Measurements from ENCODE around the gene SMPD1. TPM values are rescaled to one million over a fixed set of nuclear protein-coding genes. Genes with fewer than 3 reads are reported as not detected.

Gene SMPD1
- total RNA-seq, 1 donor from 2014 or later: 16.0 TPM

DNA sequence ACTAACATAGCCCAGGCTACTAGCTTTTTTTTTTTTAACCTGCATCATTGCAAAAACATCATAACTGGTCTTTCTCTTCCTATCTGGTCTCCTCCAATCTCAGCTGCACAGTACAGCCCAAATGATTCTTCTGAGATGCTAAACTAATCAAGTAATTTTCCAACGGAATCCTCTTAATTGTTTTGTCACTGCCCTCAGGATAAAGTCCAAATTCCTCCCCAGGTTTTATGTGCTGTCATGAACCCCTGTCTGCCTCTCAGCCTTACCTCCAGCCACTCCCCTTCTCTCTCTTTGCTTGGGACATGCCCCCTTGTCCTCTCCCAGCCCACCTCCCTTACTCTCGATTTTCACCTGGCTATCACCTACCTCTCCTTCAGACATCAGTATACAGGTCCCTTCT is 16.1 kb downstream of the SMPD1 start:
- Mint-ChIP-seq H3K36me3 (ENCODE audit: low read depth) (peaks cover 21% of the 10 kb centered on the region), H3K27ac (no peak overlapping the region), H3K4me1 (ENCODE audit: low read depth) (peaks cover 53% of the 10 kb centered on the region), H3K4me3 (ENCODE audit: low read depth) (no peak overlapping the region), H3K9me3 (no peaks in the 10 kb centered on the region), H3K27me3 (ENCODE audit: low read depth) (no peaks in the 10 kb centered on the region)
- no peak for DNase-seq (ENCODE audit: low spot score)
- intact Hi-C loops (cut with micrococcal nuclease): no loop called here

DNA sequence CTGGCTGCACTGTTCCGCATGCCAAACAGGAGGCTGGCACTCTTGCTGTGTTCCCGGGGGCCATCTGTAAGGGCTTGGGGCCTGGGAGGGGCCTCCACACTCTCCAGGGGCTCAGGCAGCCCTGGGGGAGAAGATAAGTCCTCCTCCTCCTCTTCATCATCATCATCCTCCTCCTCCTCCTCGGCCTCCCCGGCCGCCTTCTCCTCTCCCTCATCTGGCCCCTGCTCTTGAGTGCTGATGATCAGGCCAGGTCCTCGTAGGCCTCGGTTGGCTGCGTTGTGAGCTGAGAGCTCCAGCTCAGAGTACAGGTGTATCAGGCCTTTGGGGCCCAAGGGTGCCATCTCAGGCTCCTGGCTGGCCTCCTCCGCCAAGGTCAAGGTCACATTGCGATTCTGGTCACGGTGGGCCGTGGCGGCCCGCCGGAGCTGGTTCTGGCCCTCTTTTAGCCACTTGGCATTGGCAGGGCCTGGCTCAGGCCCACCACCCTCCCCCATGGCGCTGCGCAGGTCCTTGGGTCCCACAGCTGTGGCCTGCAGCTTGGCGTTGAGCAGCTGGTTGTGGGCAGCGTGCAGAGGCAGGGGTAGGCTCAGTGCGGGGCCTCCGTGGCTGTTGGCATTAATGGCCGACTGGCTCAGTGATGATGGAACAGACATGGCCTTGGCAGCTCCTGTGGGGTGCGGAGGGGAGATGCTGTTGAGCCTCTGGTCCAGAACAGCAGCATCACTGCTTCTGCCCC is 20.6 kb downstream of the SMPD1 start:
- Mint-ChIP-seq H3K4me1 (ENCODE audit: low read depth) (peaks cover 23% of the 10 kb centered on the region), H3K27me3 (ENCODE audit: low read depth) (no peaks in the 10 kb centered on the region), H3K27ac (no peak overlapping the region), H3K4me3 (ENCODE audit: low read depth) (no peak overlapping the region), H3K36me3 (ENCODE audit: low read depth) (peaks cover 24% of the 10 kb centered on the region), H3K9me3 (no peaks in the 10 kb centered on the region)
- intact Hi-C loops (cut with micrococcal nuclease): loop anchor here (10.0 kb wide), 2 partner anchors 204 to 274 kb away; partner anchors contain the start of genes MRPL17, TAF10 and TPP1
- no peak for DNase-seq (ENCODE audit: low spot score)

DNA sequence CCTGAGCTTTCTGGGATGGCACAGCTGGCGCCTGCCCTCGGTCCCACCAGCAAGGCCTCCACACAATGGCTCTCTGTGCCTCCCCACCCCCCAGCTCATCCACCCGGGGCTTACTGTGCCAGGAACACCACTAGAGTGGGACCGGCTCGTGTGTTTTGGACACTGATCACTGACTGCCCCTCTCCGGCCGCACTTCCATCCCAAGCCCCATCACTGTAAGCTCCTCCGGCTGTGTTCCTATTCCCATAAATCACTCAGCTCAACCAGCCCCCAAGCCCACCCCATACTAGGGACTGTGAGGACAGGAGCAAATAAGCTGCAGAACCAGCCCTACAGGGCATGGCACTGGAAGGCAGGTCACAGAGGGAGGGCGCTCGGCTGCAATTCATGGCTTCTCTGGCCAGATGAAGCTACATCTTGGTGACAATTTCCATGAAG is 21.3 kb downstream of the SMPD1 start:
- no peak overlapping the region for H3K27ac Mint-ChIP-seq
- H3K27me3 Mint-ChIP-seq (ENCODE audit: low read depth): no peaks in the 10 kb centered on the region
- no peaks in the 10 kb centered on the region for H3K9me3 Mint-ChIP-seq
- no peak for DNase-seq (ENCODE audit: low spot score)
- intact Hi-C loops (cut with micrococcal nuclease): loop anchor here (10.0 kb wide), 2 partner anchors 203 to 273 kb away; partner anchors contain the start of genes MRPL17, TAF10 and TPP1
- H3K4me1 Mint-ChIP-seq (ENCODE audit: low read depth): peaks cover 16% of the 10 kb centered on the region
- H3K36me3 Mint-ChIP-seq (ENCODE audit: low read depth): peaks cover 24% of the 10 kb centered on the region
- H3K4me3 Mint-ChIP-seq (ENCODE audit: low read depth): no peak overlapping the region

DNA sequence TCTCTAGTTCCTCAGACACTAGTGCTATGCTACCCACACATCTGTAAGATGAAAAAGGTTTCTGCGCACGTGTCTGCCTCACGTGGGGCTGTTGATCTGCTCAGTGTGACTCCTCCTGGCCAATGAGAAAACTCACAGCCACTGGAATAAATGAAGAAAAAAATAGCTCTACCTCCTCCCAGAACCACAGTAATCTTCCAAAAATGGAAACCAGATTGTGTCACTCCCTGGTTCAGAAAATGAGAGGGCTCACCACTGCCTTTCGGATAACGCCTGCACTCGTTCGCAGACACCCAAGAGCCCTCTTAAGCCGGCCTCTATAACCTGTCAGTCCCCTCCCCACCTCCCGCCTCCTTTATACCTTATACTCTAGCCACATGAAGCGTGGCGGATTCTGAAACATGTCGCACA is 23.5 kb downstream of the SMPD1 start:
- Mint-ChIP-seq H3K4me3 (ENCODE audit: low read depth) (no peak overlapping the region), H3K27ac (no peak overlapping the region), H3K9me3 (no peaks in the 10 kb centered on the region), H3K36me3 (ENCODE audit: low read depth) (peaks cover 20% of the 10 kb centered on the region), H3K27me3 (ENCODE audit: low read depth) (no peaks in the 10 kb centered on the region), H3K4me1 (ENCODE audit: low read depth) (peaks cover 4% of the 10 kb centered on the region)
- intact Hi-C loops (cut with micrococcal nuclease): loop anchor here (10.0 kb wide), 2 partner anchors 201 to 271 kb away; partner anchors contain the start of genes MRPL17, TAF10 and TPP1
- peak; percentile 41 for DNase-seq (ENCODE audit: low spot score)

DNA sequence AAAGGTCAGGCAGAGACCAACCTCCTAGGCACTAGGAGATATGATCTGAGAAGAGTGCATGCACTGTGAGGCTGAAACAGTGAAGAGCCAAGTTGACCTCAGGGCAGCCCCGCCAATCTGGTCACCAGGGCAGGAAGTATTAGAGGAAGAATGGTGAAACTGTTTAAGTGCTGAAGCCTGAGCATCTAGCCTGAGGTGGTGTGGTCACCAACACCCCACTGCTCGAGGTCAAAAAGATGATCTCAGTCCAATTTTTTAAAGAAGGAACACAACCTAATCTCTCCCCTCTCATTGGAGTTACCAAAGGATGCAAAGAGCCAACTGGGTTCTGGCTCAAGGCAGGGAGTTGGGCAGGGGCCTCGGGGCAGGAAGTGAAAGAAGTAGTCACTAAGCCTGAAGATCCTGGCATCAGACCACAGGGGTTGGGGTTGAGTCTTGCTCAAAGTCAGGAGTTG is 24.6 kb downstream of the SMPD1 start:
- Mint-ChIP-seq H3K4me1 (ENCODE audit: low read depth) (peaks cover 8% of the 10 kb centered on the region), H3K27ac (no peak overlapping the region), H3K9me3 (no peaks in the 10 kb centered on the region), H3K4me3 (ENCODE audit: low read depth) (no peak overlapping the region), H3K36me3 (ENCODE audit: low read depth) (peaks cover 12% of the 10 kb centered on the region), H3K27me3 (ENCODE audit: low read depth) (peaks cover 1% of the 10 kb centered on the region)
- intact Hi-C loops (cut with micrococcal nuclease): loop anchor here (1.0 to 10.0 kb wide), 4 partner anchors 13 to 270 kb away; partner anchors contain the start of genes CAVIN3, MRPL17, TAF10 and TPP1
- DNase-seq (ENCODE audit: low spot score): no peak

DNA sequence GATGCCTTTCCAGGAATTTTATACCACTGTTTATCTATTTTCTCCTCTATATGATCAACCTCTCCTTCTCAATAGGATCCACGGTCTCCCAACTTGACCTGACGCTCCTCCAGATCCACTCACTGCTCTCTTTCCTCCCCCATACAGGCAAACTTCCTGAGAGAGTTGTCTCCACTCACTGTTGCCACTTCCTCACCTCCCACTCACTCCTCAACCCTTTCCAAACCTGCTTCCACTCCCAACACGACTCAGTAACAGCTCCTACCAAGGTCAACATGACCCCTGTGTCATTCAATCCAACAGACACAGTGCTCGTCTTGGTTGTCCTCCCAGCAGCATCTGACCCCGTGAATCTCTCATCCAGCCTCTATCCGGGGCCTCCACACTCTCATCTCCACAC is 25.5 kb downstream of the SMPD1 start:
- peaks cover 7% of the 10 kb centered on the region for H3K36me3 Mint-ChIP-seq (ENCODE audit: low read depth)
- intact Hi-C loops (cut with micrococcal nuclease): loop anchor here (1.0 to 10.0 kb wide), 4 partner anchors 13 to 269 kb away; partner anchors contain the start of genes CAVIN3, MRPL17, TAF10 and TPP1
- no peaks in the 10 kb centered on the region for H3K9me3 Mint-ChIP-seq
- no peak overlapping the region for H3K4me3 Mint-ChIP-seq (ENCODE audit: low read depth)
- no peak overlapping the region for H3K27ac Mint-ChIP-seq
- no peak for DNase-seq (ENCODE audit: low spot score)
- H3K27me3 Mint-ChIP-seq (ENCODE audit: low read depth): peaks cover 5% of the 10 kb centered on the region
- peaks cover 8% of the 10 kb centered on the region for H3K4me1 Mint-ChIP-seq (ENCODE audit: low read depth)

DNA sequence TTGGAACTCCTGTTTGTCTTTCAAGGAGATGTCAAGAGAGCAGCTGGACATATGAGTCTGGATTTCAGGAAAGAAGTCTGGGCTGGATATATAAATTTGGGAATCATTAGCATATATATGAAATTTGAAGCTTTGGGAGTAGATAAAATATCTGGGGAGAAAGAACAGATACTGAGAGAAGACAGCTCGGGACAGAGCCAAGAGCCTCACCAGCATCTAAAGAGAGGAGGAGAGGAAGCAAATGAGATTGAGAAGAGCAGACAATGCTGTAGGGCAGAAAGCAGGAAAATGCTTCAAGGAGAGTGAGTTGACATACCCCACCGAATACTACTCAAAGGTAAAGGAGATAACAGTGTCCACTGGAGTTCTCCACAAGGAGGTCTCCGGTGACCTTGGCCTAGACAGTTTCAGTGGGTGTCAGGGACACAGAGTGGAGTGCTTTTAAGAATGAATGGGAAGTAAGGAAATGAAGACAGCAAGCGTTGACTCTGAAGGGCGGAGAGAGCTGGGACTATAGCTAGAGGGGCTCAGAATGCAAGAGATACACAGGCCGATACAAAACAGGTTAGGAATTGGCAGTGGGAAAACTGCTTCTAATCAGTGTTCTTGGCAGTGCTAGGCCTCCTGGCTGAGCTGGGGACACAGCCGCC is 27.8 kb downstream of the SMPD1 start:
- H3K27me3 Mint-ChIP-seq (ENCODE audit: low read depth): peaks cover 20% of the 10 kb centered on the region

DNA sequence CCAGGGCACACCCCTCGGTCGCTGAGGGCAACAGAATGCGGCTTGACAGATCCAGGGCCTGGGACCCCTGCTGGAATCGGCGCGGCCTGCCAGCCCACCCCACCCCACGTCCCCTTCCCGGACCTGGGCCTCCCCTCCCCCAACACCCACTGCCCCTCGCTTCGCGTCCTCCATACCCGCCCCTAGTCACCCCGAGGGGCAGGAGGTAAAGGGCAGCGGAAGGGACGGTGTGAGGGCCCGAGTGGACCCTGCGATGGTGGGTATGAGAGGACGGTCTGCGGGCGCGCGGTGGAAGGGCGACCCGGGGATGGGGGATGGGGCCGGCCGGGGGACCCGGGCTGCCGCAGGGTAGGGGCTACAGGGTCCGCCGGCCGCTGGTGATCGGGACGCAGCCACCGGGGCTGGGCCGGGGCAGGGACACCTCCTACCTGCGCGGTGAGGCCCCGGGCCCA is 28.3 kb downstream of the SMPD1 start:
- peaks cover 25% of the 10 kb centered on the region for H3K27me3 Mint-ChIP-seq (ENCODE audit: low read depth)
- intact Hi-C loops (cut with micrococcal nuclease): loop anchor here (1.0 to 10.0 kb wide), 5 partner anchors 16 to 266 kb away; partner anchors contain the start of genes CAVIN3, MRPL17, SMPD1 and TAF10
- H3K9me3 Mint-ChIP-seq: no peaks in the 10 kb centered on the region
- no peak overlapping the region for H3K4me3 Mint-ChIP-seq (ENCODE audit: low read depth)
- no peak overlapping the region for H3K27ac Mint-ChIP-seq
- H3K4me1 Mint-ChIP-seq (ENCODE audit: low read depth): peaks cover 4% of the 10 kb centered on the region
- DNase-seq (ENCODE audit: low spot score): no peak
- no peaks in the 10 kb centered on the region for H3K36me3 Mint-ChIP-seq (ENCODE audit: low read depth)

More for the DNA sequence above, 27.8 kb downstream of the SMPD1 start:
- no peak for DNase-seq (ENCODE audit: low spot score)
- no peak overlapping the region for H3K27ac Mint-ChIP-seq
- peaks cover 2% of the 10 kb centered on the region for H3K36me3 Mint-ChIP-seq (ENCODE audit: low read depth)
- no peak overlapping the region for H3K4me3 Mint-ChIP-seq (ENCODE audit: low read depth)
- intact Hi-C loops (cut with micrococcal nuclease): loop anchor here (5.0 to 10.0 kb wide), 3 partner anchors 96 to 267 kb away; partner anchors contain the start of genes CAVIN3, MRPL17, TAF10 and TPP1
- H3K9me3 Mint-ChIP-seq: no peaks in the 10 kb centered on the region
- H3K4me1 Mint-ChIP-seq (ENCODE audit: low read depth): peaks cover 7% of the 10 kb centered on the region

DNA sequence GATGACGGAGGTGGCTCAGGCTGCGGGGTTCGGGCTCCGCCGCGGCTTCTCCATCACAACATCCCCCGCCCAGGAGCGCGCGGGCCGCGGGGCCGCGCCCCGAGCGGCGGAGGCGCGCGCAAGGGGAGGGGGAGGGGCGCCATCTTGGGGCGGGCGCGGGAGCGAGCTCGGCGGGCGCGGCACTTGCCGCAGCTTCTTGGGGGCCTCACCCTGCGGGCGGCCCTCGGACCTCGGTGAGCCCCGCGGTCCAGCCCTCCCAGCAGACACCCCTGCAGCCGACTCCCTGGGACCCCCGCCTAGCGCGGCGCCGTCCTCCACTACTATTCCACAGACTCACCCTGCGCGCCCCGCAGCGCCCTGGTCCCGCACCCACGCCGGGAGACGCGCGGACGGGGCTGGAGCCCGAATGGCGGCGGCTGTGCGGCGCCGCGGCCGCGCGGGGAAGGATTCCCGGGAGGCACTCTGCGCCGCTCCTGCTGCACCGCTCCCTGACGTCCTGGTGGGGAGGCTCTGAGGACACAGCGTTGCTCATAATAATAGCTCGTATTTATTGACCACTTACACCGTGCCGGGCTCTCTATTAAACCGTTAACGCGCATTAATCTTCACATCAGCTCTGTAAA is 28.8 kb downstream of the SMPD1 start, which contains the start of gene APBB1:
Gene APBB1 (minus strand): TSS at position 86 of the 623 bp plus-strand sequence. CDS start 7,747 bp downstream, outside the sequence.
- peaks cover 31% of the 10 kb centered on the region for H3K27me3 Mint-ChIP-seq (ENCODE audit: low read depth)
- H3K9me3 Mint-ChIP-seq: no peaks in the 10 kb centered on the region
- no peaks in the 10 kb centered on the region for H3K36me3 Mint-ChIP-seq (ENCODE audit: low read depth)
- peaks cover 4% of the 10 kb centered on the region for H3K4me1 Mint-ChIP-seq (ENCODE audit: low read depth)
- H3K4me3 Mint-ChIP-seq (ENCODE audit: low read depth): peak within 1 kb of the TSS; percentile 72
- H3K27ac Mint-ChIP-seq: peak within 1 kb of the TSS; percentile 25
- DNase-seq (ENCODE audit: low spot score): peak; percentile 68
- intact Hi-C loops (cut with micrococcal nuclease): loop anchor here (1.0 to 10.0 kb wide), 5 partner anchors 17 to 266 kb away; partner anchors contain the start of genes CAVIN3, MRPL17, SMPD1 and TAF10

DNA sequence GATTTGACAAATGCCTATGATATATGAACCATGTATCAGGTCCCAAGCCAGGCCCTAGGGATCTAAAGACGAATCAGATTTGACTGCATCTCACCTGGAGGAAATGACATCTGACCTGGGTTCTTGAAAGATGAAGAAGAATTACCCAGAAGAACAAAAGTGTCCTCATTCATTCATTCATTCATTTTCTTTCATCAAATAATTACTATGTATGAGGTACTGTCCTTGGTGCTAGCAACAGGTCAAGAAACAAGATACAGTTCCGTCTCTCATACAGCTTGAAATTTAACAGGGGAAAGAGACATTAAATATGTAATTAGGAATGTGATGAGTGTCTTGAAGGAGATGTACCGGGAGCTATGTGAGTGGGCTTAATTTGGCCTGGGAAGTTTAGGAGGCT is 30.4 kb downstream of the SMPD1 start:
- intact Hi-C loops (cut with micrococcal nuclease): no loop called here
- H3K4me1 Mint-ChIP-seq (ENCODE audit: low read depth): peaks cover 4% of the 10 kb centered on the region
- peaks cover 42% of the 10 kb centered on the region for H3K27me3 Mint-ChIP-seq (ENCODE audit: low read depth)
- no peaks in the 10 kb centered on the region for H3K36me3 Mint-ChIP-seq (ENCODE audit: low read depth)
- no peak for DNase-seq (ENCODE audit: low spot score)
- H3K27ac Mint-ChIP-seq: no peak overlapping the region
- H3K4me3 Mint-ChIP-seq (ENCODE audit: low read depth): no peak overlapping the region
- no peaks in the 10 kb centered on the region for H3K9me3 Mint-ChIP-seq

DNA sequence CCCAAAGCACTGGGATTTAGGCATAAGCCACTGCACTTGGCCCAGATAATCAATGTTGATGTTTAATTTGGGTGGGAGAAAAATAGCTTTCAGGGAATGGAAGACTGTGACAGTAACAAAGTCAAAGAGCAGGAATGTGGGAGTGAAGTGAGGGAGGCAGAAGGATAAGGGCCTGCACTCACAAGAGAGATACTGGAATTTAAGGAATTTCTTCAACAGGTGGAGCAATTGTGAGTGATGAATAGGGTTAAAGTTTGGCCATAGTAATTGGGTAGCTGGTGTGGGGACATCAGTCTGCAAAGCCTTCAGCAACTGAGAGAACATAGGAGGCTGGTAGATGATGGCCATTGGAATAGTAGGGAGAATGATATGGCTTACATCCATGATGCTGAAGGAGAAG is 37.2 kb downstream of the SMPD1 start:
- DNase-seq (ENCODE audit: low spot score): no peak
- Mint-ChIP-seq H3K27me3 (ENCODE audit: low read depth) (peaks cover 39% of the 10 kb centered on the region), H3K4me3 (ENCODE audit: low read depth) (no peak overlapping the region), H3K27ac (no peak overlapping the region), H3K9me3 (no peaks in the 10 kb centered on the region), H3K36me3 (ENCODE audit: low read depth) (no peaks in the 10 kb centered on the region), H3K4me1 (ENCODE audit: low read depth) (no peaks in the 10 kb centered on the region)
- intact Hi-C loops (cut with micrococcal nuclease): no loop called here

DNA sequence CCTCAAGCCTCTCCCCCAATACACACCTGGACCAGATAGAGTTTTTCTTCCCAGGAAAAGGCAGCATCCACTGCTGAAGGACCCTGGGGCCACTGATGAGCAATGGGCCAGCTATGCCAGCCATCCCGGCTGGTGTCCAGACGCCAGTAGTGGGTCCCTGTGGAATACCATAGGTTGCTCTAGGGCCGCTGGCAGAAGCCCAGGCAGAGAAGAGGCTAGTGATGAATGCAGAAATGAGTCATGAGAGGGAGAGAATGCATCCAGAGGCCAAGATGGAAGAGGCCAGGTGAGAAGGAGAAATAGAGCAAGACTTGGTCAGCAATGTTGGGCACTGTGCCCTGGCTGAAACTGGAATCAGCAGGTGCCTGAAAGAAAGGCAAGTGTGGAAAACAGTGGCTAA is 41.6 kb downstream of the SMPD1 start:
- H3K36me3 Mint-ChIP-seq (ENCODE audit: low read depth): no peaks in the 10 kb centered on the region
- no peaks in the 10 kb centered on the region for H3K9me3 Mint-ChIP-seq
- H3K4me1 Mint-ChIP-seq (ENCODE audit: low read depth): peaks cover 5% of the 10 kb centered on the region
- no peak for DNase-seq (ENCODE audit: low spot score)
- peaks cover 9% of the 10 kb centered on the region for H3K27me3 Mint-ChIP-seq (ENCODE audit: low read depth)
- no peak overlapping the region for H3K27ac Mint-ChIP-seq
- intact Hi-C loops (cut with micrococcal nuclease): no loop called here
- H3K4me3 Mint-ChIP-seq (ENCODE audit: low read depth): no peak overlapping the region

Data from activated T-helper 2 cell treated with anti-CD3 and anti-CD28 coated beads, Interferon-gamma antibody, Interleukin-2, Interleukin-4, amounts not matched to agents 10 μg/mL and 5 μg/mL and 100 μg/mL, durations not matched to agents 14 hours and 24 hours and 36 hours (primary cell).